Measurements from ENCODE around the gene PHF14. TPM values are rescaled to one million over a fixed set of nuclear protein-coding genes. Genes with fewer than 3 reads are reported as not detected.
A peak's percentile ranks its signal among the peaks of the same experiment; 100 is the strongest.

Gene PHF14
- total RNA-seq, 1 experiment from 2014 or later = 21.8 TPM

DNA sequence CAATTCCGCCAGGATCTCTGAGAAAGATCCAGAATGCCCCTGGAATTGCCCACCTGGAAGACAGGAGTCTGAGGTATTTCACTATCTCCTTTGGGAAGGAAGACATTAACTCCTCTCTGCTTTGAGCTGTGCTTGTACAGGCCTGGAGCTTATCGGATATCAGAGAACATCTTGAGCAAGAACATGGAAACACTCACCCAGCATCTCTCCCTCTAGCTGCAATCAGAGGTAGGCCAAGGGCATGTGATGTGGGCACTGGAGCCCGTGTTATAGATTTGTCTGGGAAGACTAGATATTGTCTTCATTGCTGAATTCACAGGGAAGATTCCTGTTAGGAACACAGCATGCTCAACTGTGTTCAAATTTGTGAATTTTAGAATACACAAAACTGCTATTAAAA lies 233.9 kb downstream of the PHF14 start:
- DNase-seq (ENCODE audit: low spot score) = no peak

DNA sequence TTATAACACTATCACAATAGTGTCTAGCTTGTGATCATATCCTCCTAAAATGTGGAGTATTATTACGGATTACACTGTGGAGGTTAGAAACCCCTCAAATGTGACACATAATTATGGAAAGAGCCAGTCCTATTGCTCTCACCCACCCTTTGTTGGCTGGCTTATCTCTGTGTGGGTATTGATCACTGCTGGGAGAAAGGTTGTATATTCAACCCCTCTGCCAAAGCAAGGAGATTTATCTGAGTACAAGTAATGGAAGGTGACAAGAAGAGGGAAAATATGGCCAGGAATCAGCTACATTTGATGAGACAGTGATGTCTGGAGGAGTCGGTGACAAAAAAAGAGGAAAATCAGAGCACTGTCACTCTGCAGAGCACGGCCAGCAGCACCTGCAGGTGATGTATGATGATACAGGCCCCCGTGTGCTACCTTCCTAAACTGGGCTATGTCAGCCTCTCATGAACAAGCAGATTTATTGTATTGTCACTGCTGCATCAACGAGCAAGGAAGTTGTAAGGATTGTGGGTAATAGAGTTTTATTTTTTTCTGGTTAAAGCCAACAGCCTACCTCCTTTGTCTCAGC lies 235.3 kb downstream of the PHF14 start:
- DNase-seq (ENCODE audit: low spot score) = no peak

DNA sequence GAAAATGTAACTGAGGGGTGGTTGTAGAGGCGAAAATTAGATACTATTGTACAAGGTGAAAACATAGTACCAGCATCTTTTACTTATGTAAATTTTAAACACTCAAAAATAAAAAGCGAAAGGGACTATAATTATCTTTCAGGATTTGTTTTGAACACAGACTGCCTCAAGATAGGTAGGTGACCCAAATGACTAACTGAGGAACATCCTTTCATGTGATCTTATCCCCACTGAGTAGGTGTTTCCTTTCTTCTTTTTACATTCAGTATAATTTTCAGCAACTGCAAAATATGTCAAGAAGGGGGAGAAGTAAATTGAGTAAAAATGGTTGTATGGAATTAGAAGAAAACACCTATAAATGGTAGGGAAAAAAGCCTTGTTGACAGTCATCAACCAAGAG lies 236.7 kb downstream of the PHF14 start:
- no peak for DNase-seq (ENCODE audit: low spot score)

DNA sequence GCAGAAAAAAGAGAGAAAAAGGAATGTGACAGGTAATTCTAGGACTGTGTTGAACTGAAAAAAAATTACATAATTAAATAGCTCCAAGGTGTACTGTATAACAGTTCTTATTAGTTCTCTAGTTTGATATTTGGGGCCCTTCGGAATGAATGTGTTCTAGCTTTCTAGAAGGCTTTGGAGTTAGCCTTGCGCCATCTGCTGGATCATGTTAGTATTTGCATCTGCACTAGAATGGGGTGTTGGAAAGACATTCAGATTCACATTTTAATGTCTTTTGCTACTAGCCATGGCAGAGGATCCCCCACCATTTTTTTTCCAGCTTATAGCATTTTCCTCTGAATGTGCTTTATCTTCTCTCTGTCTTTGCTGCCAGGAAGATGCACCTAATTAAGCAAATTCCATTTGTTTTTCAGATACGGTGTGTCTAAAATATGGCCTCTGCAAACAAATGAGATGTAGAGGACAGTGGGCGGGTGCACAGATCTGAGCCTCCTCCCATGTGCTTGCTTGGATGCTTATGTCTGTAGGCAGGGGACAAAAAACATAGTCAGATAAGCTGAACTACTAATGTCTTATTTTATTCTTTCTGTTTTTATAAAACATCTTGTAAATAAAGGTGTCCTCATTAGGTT lies 238.5 kb downstream of the PHF14 start:
- DNase-seq (ENCODE audit: low spot score) = peak; percentile 80

DNA sequence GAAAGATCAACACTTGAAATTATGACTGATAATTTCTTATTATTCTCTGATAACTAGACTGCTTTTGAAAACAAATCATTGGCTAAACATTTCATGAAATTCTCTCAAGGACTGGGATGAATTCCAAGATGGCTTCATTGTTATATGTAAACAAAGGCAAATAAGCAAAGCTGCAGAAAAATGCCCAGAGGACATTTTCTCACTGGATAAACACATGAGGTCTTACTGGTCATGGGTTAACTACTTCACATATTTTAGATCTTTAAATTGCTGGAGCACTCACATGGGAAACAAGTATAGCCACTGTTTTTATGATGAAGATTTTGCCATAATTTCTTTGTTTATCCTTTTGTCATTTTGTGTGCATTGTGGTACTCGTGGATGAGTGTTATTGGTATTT lies 239.1 kb downstream of the PHF14 start:
- DNase-seq (ENCODE audit: low spot score) = no peak

DNA sequence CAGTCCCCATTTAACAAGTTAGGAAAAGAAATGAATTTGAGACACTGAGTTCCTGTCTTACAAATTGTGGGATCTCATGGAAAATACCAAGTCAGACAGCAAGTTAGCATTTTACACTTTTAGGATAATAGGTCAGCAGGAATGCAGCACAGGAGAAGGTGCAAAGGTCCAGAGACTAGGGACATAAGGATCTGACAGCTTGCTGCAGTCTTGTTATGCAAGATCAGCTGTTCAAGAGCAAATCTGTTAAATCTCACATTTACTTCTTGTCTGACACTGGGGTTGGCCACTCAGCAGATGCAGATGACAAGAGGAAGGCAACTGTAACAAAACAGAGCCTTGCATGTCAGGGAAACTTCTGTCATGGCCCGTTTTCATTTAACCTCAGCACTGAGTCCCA lies 239.6 kb downstream of the PHF14 start:
- DNase-seq (ENCODE audit: low spot score) = no peak

DNA sequence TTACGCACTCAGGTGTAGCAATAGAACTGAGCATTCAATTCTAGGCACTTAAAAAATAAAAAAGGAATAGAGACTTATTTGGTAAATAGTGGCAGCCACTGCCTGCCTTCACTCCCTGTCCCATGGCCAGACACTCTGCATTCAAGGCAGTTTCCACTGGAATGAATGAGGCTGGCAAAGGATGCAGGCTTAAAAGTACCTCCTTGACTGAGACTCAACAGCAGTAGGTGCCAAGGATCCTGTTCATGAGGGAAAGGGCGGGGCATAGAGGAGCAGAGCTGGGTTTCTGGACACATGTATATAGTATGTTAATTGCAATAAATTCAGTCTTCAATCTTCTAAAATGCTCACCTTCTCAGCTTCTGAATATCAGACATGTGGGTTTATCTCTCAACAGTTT lies 242.6 kb downstream of the PHF14 start:
- no peak for DNase-seq (ENCODE audit: low spot score)

DNA sequence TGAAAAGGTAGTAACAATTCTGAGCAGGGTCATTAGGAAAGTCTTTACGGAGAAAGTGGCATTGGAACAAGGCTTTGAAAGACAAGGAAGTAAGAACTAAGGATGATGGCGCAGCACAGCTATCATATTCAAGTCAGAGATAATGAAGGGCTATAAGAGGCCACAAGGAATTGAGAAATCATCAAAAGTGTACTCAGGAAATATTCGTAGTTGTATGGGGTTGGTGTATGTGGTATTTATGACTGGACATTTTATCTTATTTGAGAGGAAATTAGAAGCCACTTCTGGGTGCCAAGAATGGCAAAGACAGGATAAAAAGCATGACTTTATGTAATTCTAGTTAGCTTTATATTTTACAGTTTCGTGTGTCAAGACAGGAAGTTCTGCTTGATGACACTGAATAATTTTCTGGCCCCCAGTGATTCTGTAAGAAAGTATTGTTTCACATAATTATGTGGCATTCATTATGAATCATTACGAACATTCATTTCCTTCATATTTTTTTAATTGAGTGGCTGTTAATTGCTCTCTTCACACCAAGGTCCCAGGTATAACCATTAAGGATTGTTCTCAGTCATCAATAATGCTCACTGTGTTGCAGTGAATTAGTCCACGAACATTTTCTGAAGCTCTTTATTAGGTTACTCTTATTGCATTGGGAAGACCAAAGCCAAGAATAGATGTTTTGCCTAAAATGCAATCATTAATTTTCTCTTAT lies 244.3 kb downstream of the PHF14 start:
- DNase-seq (ENCODE audit: low spot score) = no peak

All from HT-29 (cell line).